IPS-18c (cell line): Measurements from ENCODE around the gene EPAS1.

Experiments
- H3K4me3 ChIP-seq: 2 replicates; pipeline ENCODE4 v1.7.0; 2013; ENCODE audit warnings: low read depth, mild to moderate bottlenecking, low read length, moderate library complexity; ENCODE audit not compliant: insufficient read depth
- H3K9me3 ChIP-seq: one replicate; pipeline ENCODE4 v1.6.1; 2013; ENCODE audit warnings: mild to moderate bottlenecking, low read length, moderate library complexity; ENCODE audit not compliant: control insufficient read depth, insufficient read depth

The EPAS1 gene

GRCh38 chr2:46363535-46364170 lies 66.4 kb downstream of the EPAS1 start:
- H3K4me3 ChIP-seq: no peak overlapping the region

GRCh38 chr2:46364797-46365457 lies 67.7 kb downstream of the EPAS1 start:
- Histone ChIP-seq H3K9me3 (no peaks in the 10 kb centered on the region), H3K4me3 (no peak overlapping the region)

More at GRCh38 chr2:46363535-46364170, 66.4 kb downstream of the EPAS1 start:
- no peaks in the 10 kb centered on the region for H3K9me3 ChIP-seq

DNA sequence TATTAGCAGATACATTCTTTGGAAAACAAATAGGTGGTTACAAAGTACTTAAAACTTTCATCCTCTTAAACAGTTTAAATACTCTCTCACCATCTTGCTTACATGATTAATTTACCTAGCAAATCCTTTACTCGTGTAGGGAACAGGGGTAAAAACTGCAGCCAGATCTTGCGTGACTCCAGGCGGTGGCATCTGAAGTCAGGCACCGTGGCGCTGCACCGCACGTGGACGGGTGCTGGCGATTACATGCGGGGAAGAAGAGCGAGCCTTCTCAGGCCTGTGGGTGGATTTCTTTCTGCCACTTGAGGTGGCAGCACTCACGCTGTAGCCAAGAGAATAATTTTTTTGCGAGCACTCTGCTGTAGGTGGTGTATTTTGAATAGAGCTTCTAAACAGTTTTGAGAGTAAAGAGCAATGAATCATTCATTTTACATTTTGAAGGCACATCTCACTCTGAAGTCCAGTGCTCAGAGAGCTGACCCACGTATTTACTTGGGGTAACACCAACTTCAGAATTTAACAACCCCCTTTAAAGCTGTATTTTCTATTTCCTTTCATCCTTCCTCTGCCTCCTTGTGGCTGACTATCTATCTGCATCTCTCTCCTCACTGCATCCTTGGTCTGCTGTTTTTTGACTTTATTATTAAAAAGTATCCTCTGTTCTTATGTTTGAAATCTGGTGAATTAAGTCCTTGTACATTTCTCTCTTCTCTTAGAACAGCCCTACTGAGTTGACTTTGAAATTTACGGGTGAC lies 68.9 kb downstream of the EPAS1 start:
- Histone ChIP-seq H3K9me3 (no peaks in the 10 kb centered on the region), H3K4me3 (no peak overlapping the region)

GRCh38 chr2:46366668-46367052 lies 69.5 kb downstream of the EPAS1 start:
- H3K4me3 ChIP-seq: no peak overlapping the region
- no peaks in the 10 kb centered on the region for H3K9me3 ChIP-seq

DNA sequence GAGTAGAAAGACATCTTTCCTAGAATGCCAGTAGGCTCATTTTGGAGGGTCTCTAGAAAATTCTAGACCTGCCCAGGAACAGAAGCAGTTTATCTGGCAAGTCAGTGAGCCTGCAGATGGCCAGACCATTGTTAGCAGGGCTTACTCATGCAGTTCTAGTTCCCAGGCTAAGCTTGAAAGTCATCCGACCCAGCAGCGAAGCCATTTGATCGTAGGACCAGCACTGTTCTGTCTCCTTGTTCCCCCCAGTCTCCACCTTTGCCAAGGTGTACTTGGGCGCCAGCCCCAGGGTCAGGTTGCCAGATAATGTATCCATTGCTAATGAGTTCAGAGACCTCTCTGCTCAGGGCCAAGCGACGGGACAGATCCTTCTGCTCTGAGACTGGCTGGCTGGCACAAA lies 70.1 kb downstream of the EPAS1 start:
- no peak overlapping the region for H3K4me3 ChIP-seq

GRCh38 chr2:46368401-46368800 lies 71.2 kb downstream of the EPAS1 start:
- no peaks in the 10 kb centered on the region for H3K9me3 ChIP-seq

More for the DNA sequence above, 70.1 kb downstream of the EPAS1 start:
- H3K9me3 ChIP-seq: no peaks in the 10 kb centered on the region

DNA sequence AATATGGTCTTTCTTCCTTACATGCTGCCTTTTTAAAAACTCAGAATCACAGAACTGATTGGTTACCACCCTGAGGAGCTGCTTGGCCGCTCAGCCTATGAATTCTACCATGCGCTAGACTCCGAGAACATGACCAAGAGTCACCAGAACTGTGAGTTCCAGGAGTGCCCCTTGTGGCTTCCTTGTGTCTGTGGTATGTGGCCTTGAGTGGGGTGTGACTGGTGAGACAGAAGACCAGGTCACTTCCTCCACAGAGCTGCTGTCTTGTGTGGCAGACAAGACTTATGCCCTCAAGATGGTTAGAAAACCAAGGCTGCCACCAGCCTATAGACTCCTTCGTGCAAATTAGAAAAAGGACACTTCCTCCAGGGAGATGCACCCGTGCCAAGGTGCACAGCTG lies 72.6 kb downstream of the EPAS1 start:
- no peaks in the 10 kb centered on the region for H3K9me3 ChIP-seq
- H3K4me3 ChIP-seq: no peak overlapping the region

More at GRCh38 chr2:46368401-46368800, 71.2 kb downstream of the EPAS1 start:
- no peak overlapping the region for H3K4me3 ChIP-seq

- no peaks in the 10 kb centered on the region for H3K9me3 ChIP-seq
- H3K4me3 ChIP-seq: no peak overlapping the region
Observed at GRCh38 chr2:46371854-46372253, 74.6 kb downstream of the EPAS1 start.

DNA sequence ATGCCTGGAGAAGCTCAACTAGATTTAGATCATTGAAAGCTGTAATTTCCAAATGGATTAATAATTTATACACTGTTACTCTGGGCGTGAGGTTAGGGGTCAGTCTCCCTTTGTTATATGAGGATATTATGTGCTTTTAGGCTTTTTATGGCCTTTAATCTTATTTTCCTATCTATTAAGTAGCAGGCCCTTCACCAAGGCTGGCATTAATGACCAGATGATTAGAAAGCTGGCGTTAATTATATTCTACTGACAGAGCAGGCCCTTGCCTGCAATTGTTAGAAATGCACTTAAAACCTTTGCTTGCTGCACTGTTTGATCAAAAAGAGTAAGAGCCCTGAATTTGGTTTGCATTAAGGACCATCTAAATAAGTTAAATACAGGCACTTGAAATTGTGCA lies 75.3 kb downstream of the EPAS1 start:
- Histone ChIP-seq H3K4me3 (no peak overlapping the region), H3K9me3 (no peaks in the 10 kb centered on the region)

- H3K4me3 ChIP-seq: no peak overlapping the region
- H3K9me3 ChIP-seq: no peaks in the 10 kb centered on the region
Observed at GRCh38 chr2:46373238-46373637, 76.0 kb downstream of the EPAS1 start.

DNA sequence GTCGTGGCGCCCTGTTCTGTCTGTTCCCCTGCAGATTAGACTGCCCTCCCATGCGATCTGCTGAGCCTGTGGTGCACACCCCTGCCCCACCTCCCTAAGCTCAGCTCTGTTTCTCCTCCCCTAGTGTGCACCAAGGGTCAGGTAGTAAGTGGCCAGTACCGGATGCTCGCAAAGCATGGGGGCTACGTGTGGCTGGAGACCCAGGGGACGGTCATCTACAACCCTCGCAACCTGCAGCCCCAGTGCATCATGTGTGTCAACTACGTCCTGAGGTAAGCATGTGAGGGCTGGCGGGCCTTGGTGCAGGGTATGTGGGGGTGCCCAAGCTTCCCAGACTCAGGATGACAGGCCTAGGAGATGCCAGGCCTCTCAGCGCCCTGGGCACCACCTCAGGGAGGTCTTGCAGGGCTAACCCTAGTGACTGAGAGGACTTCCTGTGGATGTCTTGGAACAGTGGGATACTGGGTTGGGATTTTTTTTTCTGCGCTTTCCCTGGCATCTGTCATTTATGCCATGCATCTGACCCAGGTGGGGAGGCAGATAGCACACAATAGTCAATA lies 78.4 kb downstream of the EPAS1 start:
- Histone ChIP-seq H3K4me3 (no peak overlapping the region), H3K9me3 (no peaks in the 10 kb centered on the region)

- no peaks in the 10 kb centered on the region for H3K9me3 ChIP-seq
- no peak overlapping the region for H3K4me3 ChIP-seq
Observed at GRCh38 chr2:46376586-46376985, 79.4 kb downstream of the EPAS1 start.

- H3K9me3 ChIP-seq: no peaks in the 10 kb centered on the region
Observed at GRCh38 chr2:46377101-46377581, 79.9 kb downstream of the EPAS1 start.

DNA sequence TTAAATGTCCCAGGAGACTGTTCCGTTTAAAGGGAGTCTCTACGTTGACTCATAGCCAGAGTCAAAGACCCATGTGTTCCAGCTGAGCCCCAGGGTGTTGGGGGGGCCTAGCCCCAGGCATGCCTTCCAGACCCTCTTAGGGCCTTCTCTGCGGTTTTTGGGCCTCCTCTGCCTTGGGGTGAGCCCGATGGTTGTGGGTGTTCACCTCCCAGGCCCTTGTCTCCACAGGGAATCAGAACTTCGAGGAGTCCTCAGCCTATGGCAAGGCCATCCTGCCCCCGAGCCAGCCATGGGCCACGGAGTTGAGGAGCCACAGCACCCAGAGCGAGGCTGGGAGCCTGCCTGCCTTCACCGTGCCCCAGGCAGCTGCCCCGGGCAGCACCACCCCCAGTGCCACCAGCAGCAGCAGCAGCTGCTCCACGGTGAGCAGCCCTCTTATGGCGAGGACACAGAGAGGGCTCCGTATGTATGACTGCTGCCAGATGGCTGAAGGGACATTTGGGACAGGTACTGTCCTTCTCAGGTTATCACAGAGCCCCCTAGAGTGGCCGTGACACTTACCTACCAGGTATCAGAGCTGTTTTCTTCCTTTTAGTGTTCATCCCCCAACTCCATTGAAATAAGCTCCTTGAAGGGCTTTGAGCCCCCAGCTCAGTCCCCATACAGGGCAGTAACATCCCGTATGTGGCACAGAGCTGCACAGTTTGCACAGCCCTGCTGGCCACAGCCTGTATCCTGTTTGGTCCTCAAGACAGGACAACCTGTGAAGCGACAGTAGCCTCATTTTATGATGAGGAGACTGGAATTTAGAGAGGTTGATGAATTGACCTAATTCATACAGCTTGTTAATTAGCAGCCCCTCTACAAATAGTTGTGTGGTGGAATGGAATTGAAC lies 80.7 kb downstream of the EPAS1 start:
- no peak overlapping the region for H3K4me3 ChIP-seq

More at GRCh38 chr2:46377101-46377581, 79.9 kb downstream of the EPAS1 start:
- no peak overlapping the region for H3K4me3 ChIP-seq

DNA sequence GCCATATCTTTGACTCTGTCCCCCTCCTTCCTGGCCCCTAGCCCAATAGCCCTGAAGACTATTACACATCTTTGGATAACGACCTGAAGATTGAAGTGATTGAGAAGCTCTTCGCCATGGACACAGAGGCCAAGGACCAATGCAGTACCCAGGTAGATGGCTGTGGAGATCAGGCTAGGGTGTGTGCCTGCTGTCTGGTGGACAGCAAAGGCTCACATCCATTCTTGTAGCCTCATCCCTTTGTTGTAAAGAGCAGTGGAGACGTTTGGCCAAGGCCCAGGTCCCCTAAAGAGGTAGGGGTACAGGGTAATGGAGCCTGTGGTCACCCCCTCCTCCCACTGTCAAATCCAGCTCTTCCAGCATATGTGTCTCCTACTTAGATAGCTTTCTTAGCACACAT lies 81.4 kb downstream of the EPAS1 start:
- Histone ChIP-seq H3K9me3 (no peaks in the 10 kb centered on the region), H3K4me3 (no peak overlapping the region)

More for the DNA sequence above, 80.7 kb downstream of the EPAS1 start:
- H3K9me3 ChIP-seq: no peaks in the 10 kb centered on the region

DNA sequence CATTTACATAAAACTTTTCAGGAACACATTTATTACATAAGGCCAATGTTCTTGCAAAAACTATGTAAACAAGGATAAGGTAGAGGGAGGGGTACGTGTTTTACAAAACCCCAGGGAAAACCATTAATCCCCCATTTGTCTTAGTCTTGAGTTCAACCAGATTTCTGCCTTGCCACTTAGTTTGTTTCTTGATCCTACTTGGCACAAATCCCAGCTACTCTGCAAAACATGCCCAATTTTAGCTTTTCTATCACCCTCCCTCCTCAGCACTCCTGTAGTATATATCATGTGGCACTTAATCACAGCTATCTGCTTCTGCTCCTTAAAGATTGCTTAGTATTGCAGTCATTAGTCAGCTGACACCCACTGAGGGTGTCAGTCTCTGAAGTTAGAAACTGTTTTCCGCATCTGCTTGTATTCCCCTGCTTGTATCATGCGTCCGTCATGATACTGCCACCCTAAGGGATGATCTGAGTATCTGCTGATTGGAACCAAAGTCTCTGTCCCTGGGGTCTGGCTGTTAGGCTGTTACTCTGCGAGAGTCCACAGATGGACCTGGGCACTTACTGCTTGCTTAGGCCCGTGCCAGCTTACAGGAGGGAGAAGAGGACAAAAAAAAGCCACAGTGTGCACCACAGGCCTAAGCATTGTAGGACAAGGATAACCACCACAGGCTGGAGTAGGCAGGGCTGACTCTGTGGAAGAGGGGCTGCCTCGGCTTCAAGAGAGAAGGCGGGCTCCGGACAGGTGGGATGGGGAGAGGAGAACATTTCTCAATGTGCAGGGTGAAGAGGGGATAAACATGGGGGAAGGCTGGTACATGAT lies 82.2 kb downstream of the EPAS1 start:
- Histone ChIP-seq H3K9me3 (no peaks in the 10 kb centered on the region), H3K4me3 (no peak overlapping the region)
